IMR-90 (cell line): ENCODE data around the gene EPN2. TPM values are rescaled to one million over a fixed set of nuclear protein-coding genes. Genes with fewer than 3 reads are reported as not detected.

ENCODE experiments used
- ATAC-seq: fragments of 200-7000 bp; cut with Tn5 transposase; 2 replicates; pipeline ENCODE4 v1.9.1; 2020; ENCODE audit warnings: low read depth, mild to moderate bottlenecking, moderate library complexity
- BruUV-seq: library from RNA; stranded (reverse); fragments of 400-500 nt; replicated peaks from 2 replicates; lab custom pipeline; 2021; lab: Mats Ljungman, UMichigan
- CTCF ChIA-PET: fragments of 300-600 bp; formaldehyde crosslinking; extraction: SDS; loops from one replicate; lab custom pipeline; 2021; ENCODE audit warnings: antibody characterized with exemption; lab: Yijun Ruan, JAX
- POLR2A ChIA-PET: fragments of 300-600 bp; sonication (Branson Sonifier 250); formaldehyde crosslinking; loops from one replicate; lab custom pipeline; 2022; ENCODE audit warnings: antibody characterized with exemption; ENCODE audit not compliant: unreplicated experiment; lab: Charles Lee
- DNase-seq: peaks from one replicate; pipeline ENCODE4 v3.0.0; 2013
- H2AFZ ChIP-seq: replicated peaks from 2 replicates; pipeline ENCODE3; 2013; ENCODE audit warnings: low read length, mild to moderate bottlenecking; ENCODE audit not compliant: poor library complexity
- H2AK5ac ChIP-seq: 2 replicates; pipeline ENCODE4 v1.6.1; 2013; ENCODE audit warnings: low read depth, low read length, inconsistent platforms
- H2AK9ac ChIP-seq: replicated peaks from 2 replicates; pipeline ENCODE3; 2013; ENCODE audit warnings: mild to moderate bottlenecking, low read depth, low read length, moderate library complexity; ENCODE audit not compliant: poor library complexity
- H2BK120ac ChIP-seq: 2 replicates; pipeline ENCODE4 v1.6.1; 2013; ENCODE audit warnings: low read depth, low read length, inconsistent platforms
- H2BK15ac ChIP-seq: 3 replicates; pipeline ENCODE4 v1.6.1; 2013; ENCODE audit warnings: low read depth, low read length, inconsistent platforms
- H2BK20ac ChIP-seq: 2 replicates; pipeline ENCODE4 v1.6.1; 2013; ENCODE audit warnings: low read depth, mild to moderate bottlenecking, inconsistent platforms, low read length, moderate library complexity
- H2BK5ac ChIP-seq: 2 replicates; pipeline ENCODE4 v1.6.1; 2013; ENCODE audit warnings: mild to moderate bottlenecking, low read depth, low read length, inconsistent platforms; ENCODE audit not compliant: poor library complexity, severe bottlenecking
- H3K14ac ChIP-seq: replicated peaks from 2 replicates; pipeline ENCODE4 v1.6.1; 2013; ENCODE audit warnings: low read depth, low read length, inconsistent platforms
- H3K18ac ChIP-seq: 2 replicates; pipeline ENCODE4 v1.6.1; 2013; ENCODE audit warnings: low read depth, low read length, control low read depth
- H3K23ac ChIP-seq: 2 replicates; pipeline ENCODE4 v1.6.1; 2013; ENCODE audit warnings: low read depth, low read length, inconsistent platforms
- H3K27ac ChIP-seq: 2 replicates; pipeline ENCODE4 v1.5.1; 2013; ENCODE audit warnings: mild to moderate bottlenecking, control low read depth, low read length; ENCODE audit not compliant: insufficient read depth
- H3K27me3 ChIP-seq: 2 replicates; pipeline ENCODE4 v1.6.1; 2013; ENCODE audit warnings: low read length; ENCODE audit not compliant: control insufficient read depth, insufficient read depth
- H3K36me3 ChIP-seq: 2 replicates; pipeline ENCODE4 v1.6.1; 2013; ENCODE audit warnings: low read length, mixed read lengths; ENCODE audit not compliant: control insufficient read depth, insufficient read depth
- H3K4ac ChIP-seq: 2 replicates; pipeline ENCODE4 v1.6.1; 2013; ENCODE audit warnings: low read depth, low read length, inconsistent platforms
- H3K4me1 ChIP-seq: 2 replicates; pipeline ENCODE4 v1.6.1; 2013; ENCODE audit warnings: low read length, mixed read lengths; ENCODE audit not compliant: control insufficient read depth, insufficient read depth
- H3K4me2 ChIP-seq: 2 replicates; pipeline ENCODE4 v1.6.1; 2013; ENCODE audit warnings: low read depth, mild to moderate bottlenecking, control low read depth, low read length, moderate library complexity
- H3K4me3 ChIP-seq: 2 replicates; pipeline ENCODE4 v1.5.1; 2013; ENCODE audit warnings: low read depth, mild to moderate bottlenecking, control low read depth, low read length, moderate library complexity; ENCODE audit not compliant: insufficient read depth
- H3K56ac ChIP-seq: 2 replicates; pipeline ENCODE4 v1.6.1; 2013; ENCODE audit warnings: low read length, inconsistent platforms; ENCODE audit not compliant: insufficient read depth; ENCODE audit errors: extremely low read depth
- H3K79me1 ChIP-seq, 2 experiments: 2 replicates each; pipeline ENCODE4 v1.6.1; 2013; ENCODE audit warnings: low read length in 2 of 2, inconsistent platforms in 1 of 2, low read depth in 1 of 2
- H3K9ac ChIP-seq: 2 replicates; pipeline ENCODE4 v1.6.1; 2013; ENCODE audit warnings: low read depth, low read length, control low read depth
- H3K9me1 ChIP-seq: 2 replicates; pipeline ENCODE4 v1.6.1; 2013; ENCODE audit warnings: low read length, inconsistent platforms; ENCODE audit not compliant: insufficient read depth
- H3K9me3 ChIP-seq: 2 replicates; pipeline ENCODE4 v1.6.1; 2013; ENCODE audit warnings: low read length; ENCODE audit not compliant: control insufficient read depth, insufficient read depth
- H4K20me1 ChIP-seq: 2 replicates; pipeline ENCODE4 v1.6.1; 2013; ENCODE audit warnings: low read length, inconsistent platforms; ENCODE audit not compliant: insufficient read depth
- H4K5ac ChIP-seq: 2 replicates; pipeline ENCODE4 v1.6.1; 2013; ENCODE audit warnings: mild to moderate bottlenecking, low read depth, low read length, control low read depth
- H4K8ac ChIP-seq, 2 experiments: 2 replicates each; pipeline ENCODE4 v1.6.1; 2013; ENCODE audit warnings: low read depth in 2 of 2, low read length in 2 of 2, control low read depth in 1 of 2, inconsistent platforms in 1 of 2
- H4K91ac ChIP-seq: 2 replicates; pipeline ENCODE4 v1.6.1; 2013; ENCODE audit warnings: low read depth, low read length, inconsistent platforms; ENCODE audit not compliant: insufficient read depth
- BHLHE40 ChIP-seq: fragments of 150-350 bp; IDR thresholded peaks from 2 replicates; pipeline ENCODE4 v1.6.1; 2016; ENCODE audit warnings: mild to moderate bottlenecking, low read depth, low read length
- CEBPB ChIP-seq: IDR thresholded peaks from 2 replicates; pipeline ENCODE4 v1.6.1; 2012; ENCODE audit warnings: low read depth, low read length, improper control_type of control experiment
- CHD1 ChIP-seq: IDR thresholded peaks from 2 replicates; pipeline ENCODE4 v1.6.1; 2012; ENCODE audit warnings: low read depth, low read length, improper control_type of control experiment
- FOS ChIP-seq: fragments of 150-350 bp; IDR thresholded peaks from 2 replicates; pipeline ENCODE4 v1.6.1; 2016; ENCODE audit warnings: low read depth, low read length
- MAFK ChIP-seq: IDR thresholded peaks from 2 replicates; pipeline ENCODE4 v1.6.1; 2012; ENCODE audit warnings: low read depth, low read length, improper control_type of control experiment
- MAZ ChIP-seq: IDR thresholded peaks from 2 replicates; pipeline ENCODE4 v1.6.1; 2012; ENCODE audit warnings: low read depth, mild to moderate bottlenecking, low read length, improper control_type of control experiment, moderate library complexity, borderline replicate concordance
- NFE2L2 ChIP-seq: fragments of 150-350 bp; IDR thresholded peaks from 2 replicates; pipeline ENCODE4 v1.6.1; 2016; ENCODE audit warnings: low read depth, mild to moderate bottlenecking, low read length
- RCOR1 ChIP-seq: IDR thresholded peaks from 2 replicates; pipeline ENCODE4 v1.6.1; 2012; ENCODE audit warnings: mild to moderate bottlenecking, low read length, improper control_type of control experiment; ENCODE audit not compliant: insufficient replicate concordance
- SMC3 ChIP-seq: fragments of 150-350 bp; IDR thresholded peaks from 2 replicates; pipeline ENCODE4 v1.6.1; 2016; ENCODE audit warnings: low read depth, mild to moderate bottlenecking, antibody characterized with exemption, low read length, moderate library complexity
- WGBS, 2 experiments: methylation state at CpG; one replicate each; pipeline versions ENCODE4 v1.1.5 to v1.1.7; 2013; ENCODE audit warnings: missing lambda C conversion rate in 2 of 2; ENCODE audit not compliant: insufficient read length in 1 of 2; ENCODE audit errors: extremely low coverage in 2 of 2; 5-methylcytosine and 5-hydroxymethylcytosine counted together
- dilution Hi-C: fragments of 300-500 bp; cut with HindIII; formaldehyde crosslinking; loops from one replicate; pipeline ENCODE4 v1.14.3; 2018; ENCODE audit warnings: low sequenced_read_pairs; ENCODE audit not compliant: unreplicated experiment
- in situ Hi-C: fragments of 300-500 bp; cut with MboI; formaldehyde crosslinking; loops from 3 replicates; pipeline ENCODE4 v1.14.3; 2019; ENCODE audit warnings: low sequenced_read_pairs, inconsistent platforms, mixed read lengths
- intact Hi-C: fragments of 100-400 bp; cut with micrococcal nuclease; formaldehyde crosslinking; loops from 2 replicates; pipeline ENCODE4 v1.10.0; 2022
- polyA plus RNA-seq, 3 experiments: library from polyadenylated mRNA; depleted of rRNA; stranded (reverse); fragments of >200 nt; gene quantifications; 2 replicates each; pipeline ENCODE4 v1.2.3, GENCODE V29; 2012; ENCODE audit warnings: low replicate concordance in 1 of 3
- total RNA-seq: library from RNA; depleted of rRNA; stranded (reverse); fragments of >200 nt; gene quantifications from 2 replicates; pipeline ENCODE4 v1.2.3, GENCODE V29; 2012
- TF ChIP-seq, protein P1 (sequence below): fragments of 150-350 bp; IDR thresholded peaks from 2 replicates; pipeline ENCODE4 v1.6.1; 2017; ENCODE audit warnings: mild to moderate bottlenecking, antibody characterized with exemption, low read length, low read depth
- TF ChIP-seq, protein P2 (sequence below): conservative IDR thresholded peaks from 2 replicates; pipeline ENCODE4 v1.5.1; 2012; ENCODE audit warnings: mild to moderate bottlenecking, low read depth, low read length, improper control_type of control experiment
- TF ChIP-seq, protein P3 (sequence below): fragments of 150-350 bp; IDR thresholded peaks from 2 replicates; pipeline ENCODE4 v1.6.1; 2016; ENCODE audit warnings: low read depth, mild to moderate bottlenecking, low read length, moderate library complexity, borderline replicate concordance

The EPN2 gene
- total and polyA plus RNA-seq, 2 of the 4 experiments (the other 2 are of a cell fraction) = 14.9 to 25.3 TPM

DNA sequence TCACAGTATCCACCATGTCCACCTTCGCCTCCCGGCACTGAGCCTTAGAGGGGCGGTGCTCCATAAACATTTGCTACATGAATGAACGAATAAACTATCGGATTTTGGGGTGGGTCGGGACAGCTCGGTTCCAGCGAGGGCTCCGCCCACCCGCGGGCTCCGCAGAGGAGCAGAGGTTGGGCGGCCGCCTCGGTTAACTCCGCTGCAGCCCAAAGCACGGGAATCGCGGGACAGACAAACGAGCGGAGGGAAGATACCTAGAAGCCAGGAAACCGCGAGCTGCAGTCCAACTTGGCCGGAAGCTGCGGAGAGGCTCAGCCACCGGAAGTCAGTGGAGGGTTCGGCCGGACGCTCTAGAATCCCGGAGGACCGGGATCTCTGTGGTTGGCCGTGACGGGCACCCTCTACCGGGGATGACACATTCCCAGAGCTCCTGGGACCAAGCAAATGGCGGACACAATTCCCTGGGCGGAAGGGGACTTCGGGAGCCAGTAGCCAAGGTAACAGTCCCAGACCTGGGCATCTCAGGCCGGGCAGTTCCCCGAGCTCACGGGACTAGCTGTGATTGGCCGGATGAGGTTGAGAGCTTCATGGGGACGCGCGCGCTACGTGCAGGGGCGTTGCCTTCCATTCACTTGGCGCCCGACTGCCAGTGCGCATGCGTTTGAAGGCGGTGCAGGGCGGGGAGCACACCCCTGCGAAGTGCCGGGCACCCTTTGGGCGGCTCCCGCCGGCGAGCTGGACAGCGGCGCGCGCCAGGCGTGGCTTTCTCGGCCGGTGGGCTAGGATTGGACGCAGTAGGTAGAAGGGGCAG lies 140.6 kb downstream of the EPN2 start:
- H4K5ac ChIP-seq = peak overlapping the region; percentile 85
- peak overlapping the region; percentile 91 for H3K14ac ChIP-seq
- peak overlapping the region; percentile 89 for H2AK9ac ChIP-seq
- peak overlapping the region; percentile 86 for H3K23ac ChIP-seq
- peak overlapping the region; percentile 60; the same call in 1 of the 2 replicates for H2BK20ac ChIP-seq
- DNase-seq (peak; percentile 99), ATAC-seq (peak; percentile 95)
- H3K4me1 ChIP-seq = peaks cover 12% of the 10 kb centered on the region; the same call in 1 of the 2 replicates
- peak overlapping the region; percentile 76; the same call in 1 of the 2 replicates for H2BK120ac ChIP-seq
- peaks cover 29 to 48% of the 10 kb centered on the region in 2 experiments for H3K79me1 ChIP-seq
- POLR2A ChIA-PET = interaction anchor here (0.6 to 1.5 kb wide), 5 partner anchors 9 to 132 kb away, joined by 3 to 12 read pairs (median 5); partner anchors contain the start of gene MFAP4
- peak overlapping the region; percentile 97 for H4K91ac ChIP-seq
- no TSS peak for BruUV-seq
- in situ Hi-C loops = no loop called here
- H4K8ac ChIP-seq = peak overlapping the region; percentile 69 to 90
- H3K9me3 ChIP-seq = no peaks in the 10 kb centered on the region
- H3K56ac ChIP-seq = peak overlapping the region; percentile 87
- peak overlapping the region; percentile 96 for H3K4ac ChIP-seq
- H3K9me1 ChIP-seq = peaks cover 17% of the 10 kb centered on the region
- CTCF ChIA-PET = interaction anchor here (1.0 to 1.8 kb wide), 2 partner anchors 15 to 69 kb away, joined by 8 to 16 read pairs; partner anchors contain the start of gene B9D1
- WGBS, 2 experiments = 0% methylated on average over 36 of the region's 67 CpGs; no CpG with 5 or more reads in 1 of the 2 experiments
- H2BK5ac ChIP-seq = peak overlapping the region; percentile 92
- H3K27ac ChIP-seq = peak overlapping the region; percentile 90
- peak overlapping the region; percentile 51; the same call in 1 of the 2 replicates for H2AK5ac ChIP-seq
- H3K4me2 ChIP-seq = peak overlapping the region; percentile 63
- dilution Hi-C loops = no loop called here
- intact Hi-C loops = loop anchor here (5.0 kb wide), 1 partner anchor 384 kb away; no protein-coding TSS in a partner anchor
- peak overlapping the region; percentile 75 for H3K18ac ChIP-seq
- peak overlapping the region; percentile 82 for H3K9ac ChIP-seq
- peak overlapping the region; percentile 63; the same call in 1 of the 3 replicates for H2BK15ac ChIP-seq
- peak overlapping the region; percentile 66 for H3K4me3 ChIP-seq
- peaks cover 30% of the 10 kb centered on the region for H3K36me3 ChIP-seq
- peak overlapping the region; percentile 98 for H2AFZ ChIP-seq
- peaks cover 16% of the 10 kb centered on the region for H4K20me1 ChIP-seq
- no peaks in the 10 kb centered on the region for H3K27me3 ChIP-seq
- no peak for TF ChIP-seq SMC3
- TF ChIP-seq, protein P1, sequence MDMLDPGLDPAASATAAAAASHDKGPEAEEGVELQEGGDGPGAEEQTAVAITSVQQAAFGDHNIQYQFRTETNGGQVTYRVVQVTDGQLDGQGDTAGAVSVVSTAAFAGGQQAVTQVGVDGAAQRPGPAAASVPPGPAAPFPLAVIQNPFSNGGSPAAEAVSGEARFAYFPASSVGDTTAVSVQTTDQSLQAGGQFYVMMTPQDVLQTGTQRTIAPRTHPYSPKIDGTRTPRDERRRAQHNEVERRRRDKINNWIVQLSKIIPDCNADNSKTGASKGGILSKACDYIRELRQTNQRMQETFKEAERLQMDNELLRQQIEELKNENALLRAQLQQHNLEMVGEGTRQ = no peak
- TF ChIP-seq, protein P2, sequence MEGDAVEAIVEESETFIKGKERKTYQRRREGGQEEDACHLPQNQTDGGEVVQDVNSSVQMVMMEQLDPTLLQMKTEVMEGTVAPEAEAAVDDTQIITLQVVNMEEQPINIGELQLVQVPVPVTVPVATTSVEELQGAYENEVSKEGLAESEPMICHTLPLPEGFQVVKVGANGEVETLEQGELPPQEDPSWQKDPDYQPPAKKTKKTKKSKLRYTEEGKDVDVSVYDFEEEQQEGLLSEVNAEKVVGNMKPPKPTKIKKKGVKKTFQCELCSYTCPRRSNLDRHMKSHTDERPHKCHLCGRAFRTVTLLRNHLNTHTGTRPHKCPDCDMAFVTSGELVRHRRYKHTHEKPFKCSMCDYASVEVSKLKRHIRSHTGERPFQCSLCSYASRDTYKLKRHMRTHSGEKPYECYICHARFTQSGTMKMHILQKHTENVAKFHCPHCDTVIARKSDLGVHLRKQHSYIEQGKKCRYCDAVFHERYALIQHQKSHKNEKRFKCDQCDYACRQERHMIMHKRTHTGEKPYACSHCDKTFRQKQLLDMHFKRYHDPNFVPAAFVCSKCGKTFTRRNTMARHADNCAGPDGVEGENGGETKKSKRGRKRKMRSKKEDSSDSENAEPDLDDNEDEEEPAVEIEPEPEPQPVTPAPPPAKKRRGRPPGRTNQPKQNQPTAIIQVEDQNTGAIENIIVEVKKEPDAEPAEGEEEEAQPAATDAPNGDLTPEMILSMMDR = no peak
- TF ChIP-seq, protein P3, sequence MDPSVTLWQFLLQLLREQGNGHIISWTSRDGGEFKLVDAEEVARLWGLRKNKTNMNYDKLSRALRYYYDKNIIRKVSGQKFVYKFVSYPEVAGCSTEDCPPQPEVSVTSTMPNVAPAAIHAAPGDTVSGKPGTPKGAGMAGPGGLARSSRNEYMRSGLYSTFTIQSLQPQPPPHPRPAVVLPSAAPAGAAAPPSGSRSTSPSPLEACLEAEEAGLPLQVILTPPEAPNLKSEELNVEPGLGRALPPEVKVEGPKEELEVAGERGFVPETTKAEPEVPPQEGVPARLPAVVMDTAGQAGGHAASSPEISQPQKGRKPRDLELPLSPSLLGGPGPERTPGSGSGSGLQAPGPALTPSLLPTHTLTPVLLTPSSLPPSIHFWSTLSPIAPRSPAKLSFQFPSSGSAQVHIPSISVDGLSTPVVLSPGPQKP = no peak
- TF ChIP-seq CHD1 = no peak
- no peak for TF ChIP-seq MAFK
- no peak for TF ChIP-seq CEBPB
- TF ChIP-seq MAZ = peak; percentile 55; the same call in 1 of the 2 replicates
- TF ChIP-seq NFE2L2 = no peak
- TF ChIP-seq BHLHE40 = peak; percentile 86
- no peak for TF ChIP-seq FOS
- TF ChIP-seq RCOR1 = peak; percentile 51
